GM12874 (cell line): Measurements from ENCODE around the gene RENBP.

Experiments
- TF ChIP-seq, protein P1 (sequence below): IDR thresholded peaks from 2 replicates; pipeline ENCODE4 v1.5.1; 2011; ENCODE audit warnings: low read depth, mild to moderate bottlenecking, control low read depth, low read length, moderate library complexity; ENCODE audit not compliant: insufficient read depth

Gene RENBP

DNA sequence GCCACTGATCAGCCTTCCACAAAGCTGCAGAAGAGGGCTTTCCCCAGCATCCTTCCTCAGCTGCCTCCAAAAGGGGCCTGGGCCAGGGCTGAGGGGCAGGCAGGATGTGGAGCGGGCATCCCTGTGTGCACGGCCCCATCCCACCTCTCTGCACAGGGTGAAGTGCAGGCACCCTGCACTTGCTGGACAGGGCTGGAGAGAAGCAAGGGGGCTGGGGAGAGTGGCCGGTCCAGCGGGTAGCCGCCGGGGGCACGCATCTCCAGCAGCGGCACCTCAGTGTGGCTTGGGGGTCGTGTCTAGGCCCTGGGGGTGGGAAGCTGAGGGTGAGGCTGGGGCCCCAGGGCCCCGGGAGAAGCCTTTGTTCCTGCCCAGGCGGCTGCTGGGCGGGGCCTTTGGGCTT lies 37.0 kb downstream of the RENBP start:
- TF ChIP-seq, protein P1, sequence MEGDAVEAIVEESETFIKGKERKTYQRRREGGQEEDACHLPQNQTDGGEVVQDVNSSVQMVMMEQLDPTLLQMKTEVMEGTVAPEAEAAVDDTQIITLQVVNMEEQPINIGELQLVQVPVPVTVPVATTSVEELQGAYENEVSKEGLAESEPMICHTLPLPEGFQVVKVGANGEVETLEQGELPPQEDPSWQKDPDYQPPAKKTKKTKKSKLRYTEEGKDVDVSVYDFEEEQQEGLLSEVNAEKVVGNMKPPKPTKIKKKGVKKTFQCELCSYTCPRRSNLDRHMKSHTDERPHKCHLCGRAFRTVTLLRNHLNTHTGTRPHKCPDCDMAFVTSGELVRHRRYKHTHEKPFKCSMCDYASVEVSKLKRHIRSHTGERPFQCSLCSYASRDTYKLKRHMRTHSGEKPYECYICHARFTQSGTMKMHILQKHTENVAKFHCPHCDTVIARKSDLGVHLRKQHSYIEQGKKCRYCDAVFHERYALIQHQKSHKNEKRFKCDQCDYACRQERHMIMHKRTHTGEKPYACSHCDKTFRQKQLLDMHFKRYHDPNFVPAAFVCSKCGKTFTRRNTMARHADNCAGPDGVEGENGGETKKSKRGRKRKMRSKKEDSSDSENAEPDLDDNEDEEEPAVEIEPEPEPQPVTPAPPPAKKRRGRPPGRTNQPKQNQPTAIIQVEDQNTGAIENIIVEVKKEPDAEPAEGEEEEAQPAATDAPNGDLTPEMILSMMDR, result no peak

DNA sequence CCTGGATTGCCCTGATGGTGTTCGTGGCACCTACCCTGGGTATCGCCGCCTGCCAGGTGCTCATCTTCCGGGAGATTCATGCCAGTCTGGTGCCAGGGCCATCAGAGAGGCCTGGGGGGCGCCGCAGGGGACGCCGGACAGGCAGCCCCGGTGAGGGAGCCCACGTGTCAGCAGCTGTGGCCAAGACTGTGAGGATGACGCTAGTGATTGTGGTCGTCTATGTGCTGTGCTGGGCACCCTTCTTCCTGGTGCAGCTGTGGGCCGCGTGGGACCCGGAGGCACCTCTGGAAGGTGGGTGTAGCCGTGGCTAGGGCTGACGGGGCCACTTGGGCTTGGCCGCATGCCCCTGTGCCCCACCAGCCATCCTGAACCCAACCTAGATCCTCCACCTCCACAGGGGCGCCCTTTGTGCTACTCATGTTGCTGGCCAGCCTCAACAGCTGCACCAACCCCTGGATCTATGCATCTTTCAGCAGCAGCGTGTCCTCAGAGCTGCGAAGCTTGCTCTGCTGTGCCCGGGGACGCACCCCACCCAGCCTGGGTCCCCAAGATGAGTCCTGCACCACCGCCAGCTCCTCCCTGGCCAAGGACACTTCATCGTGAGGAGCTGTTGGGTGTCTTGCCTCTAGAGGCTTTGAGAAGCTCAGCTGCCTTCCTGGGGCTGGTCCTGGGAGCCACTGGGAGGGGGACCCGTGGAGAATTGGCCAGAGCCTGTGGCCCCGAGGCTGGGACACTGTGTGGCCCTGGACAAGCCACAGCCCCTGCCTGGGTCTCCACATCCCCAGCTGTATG lies 38.1 kb downstream of the RENBP start:
- TF ChIP-seq, protein P1, result no peak

DNA sequence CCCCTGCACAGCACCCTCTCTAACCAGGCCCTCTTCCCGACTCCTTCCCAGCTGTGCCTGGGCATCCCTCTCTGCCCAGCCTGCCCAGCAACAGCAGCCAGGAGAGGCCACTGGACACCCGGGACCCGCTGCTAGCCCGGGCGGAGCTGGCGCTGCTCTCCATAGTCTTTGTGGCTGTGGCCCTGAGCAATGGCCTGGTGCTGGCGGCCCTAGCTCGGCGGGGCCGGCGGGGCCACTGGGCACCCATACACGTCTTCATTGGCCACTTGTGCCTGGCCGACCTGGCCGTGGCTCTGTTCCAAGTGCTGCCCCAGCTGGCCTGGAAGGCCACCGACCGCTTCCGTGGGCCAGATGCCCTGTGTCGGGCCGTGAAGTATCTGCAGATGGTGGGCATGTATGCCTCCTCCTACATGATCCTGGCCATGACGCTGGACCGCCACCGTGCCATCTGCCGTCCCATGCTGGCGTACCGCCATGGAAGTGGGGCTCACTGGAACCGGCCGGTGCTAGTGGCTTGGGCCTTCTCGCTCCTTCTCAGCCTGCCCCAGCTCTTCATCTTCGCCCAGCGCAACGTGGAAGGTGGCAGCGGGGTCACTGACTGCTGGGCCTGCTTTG lies 38.9 kb downstream of the RENBP start:
- TF ChIP-seq, protein P1, result no peak

DNA sequence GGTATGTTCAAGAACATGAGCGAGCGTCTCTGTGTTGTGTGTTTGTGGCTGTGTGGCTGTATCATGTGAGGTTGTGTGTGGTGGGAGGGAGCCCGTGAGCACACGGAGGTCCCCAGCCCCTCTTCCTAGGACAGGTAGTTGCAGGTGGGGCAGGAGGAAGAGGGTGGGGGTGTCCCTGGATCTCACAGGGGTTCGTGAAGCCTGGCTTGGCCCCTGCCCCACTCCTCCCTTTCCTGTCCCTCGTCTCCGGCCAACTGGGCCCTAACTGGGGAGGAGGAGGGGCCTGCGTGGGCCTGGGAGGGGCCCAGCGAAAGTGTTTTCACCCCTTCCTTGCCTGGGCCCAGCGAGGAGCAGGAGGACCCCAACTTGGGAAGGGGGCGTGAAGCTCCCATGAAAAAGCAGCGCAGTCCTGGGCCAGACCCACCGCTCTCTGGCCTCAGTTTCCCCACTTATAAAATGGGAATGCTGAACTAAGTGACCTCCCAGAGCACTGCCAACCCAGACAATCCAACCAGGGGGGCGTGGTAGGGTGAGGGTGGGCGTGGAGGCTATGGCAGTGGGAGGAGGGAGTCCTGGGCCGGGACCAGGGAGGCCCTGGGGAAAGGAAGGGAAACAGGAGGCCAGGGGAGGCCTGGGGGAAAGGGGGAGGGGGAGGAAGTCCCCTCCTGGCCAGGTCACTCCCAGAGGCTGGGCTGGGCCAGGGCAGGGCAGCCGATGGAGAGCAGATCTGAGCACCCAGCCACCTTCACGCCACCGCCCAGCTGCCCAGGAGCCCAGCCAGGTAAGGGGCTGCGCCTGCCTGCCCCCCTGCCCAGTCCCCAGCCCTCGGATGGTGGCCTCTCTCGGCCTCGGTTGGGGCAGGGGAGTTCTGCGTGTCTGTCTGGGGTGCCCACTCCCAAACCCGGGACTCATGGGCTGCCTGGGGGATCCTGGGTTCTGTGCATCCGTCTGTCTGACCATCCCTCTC lies 40.2 kb downstream of the RENBP start, which contains the start of gene AVPR2:
TSS of gene AVPR2 (plus strand) at position 683 of the 967 bp plus-strand sequence. CDS start 473 bp downstream, outside the sequence.
- TF ChIP-seq, protein P1, result no peak

DNA sequence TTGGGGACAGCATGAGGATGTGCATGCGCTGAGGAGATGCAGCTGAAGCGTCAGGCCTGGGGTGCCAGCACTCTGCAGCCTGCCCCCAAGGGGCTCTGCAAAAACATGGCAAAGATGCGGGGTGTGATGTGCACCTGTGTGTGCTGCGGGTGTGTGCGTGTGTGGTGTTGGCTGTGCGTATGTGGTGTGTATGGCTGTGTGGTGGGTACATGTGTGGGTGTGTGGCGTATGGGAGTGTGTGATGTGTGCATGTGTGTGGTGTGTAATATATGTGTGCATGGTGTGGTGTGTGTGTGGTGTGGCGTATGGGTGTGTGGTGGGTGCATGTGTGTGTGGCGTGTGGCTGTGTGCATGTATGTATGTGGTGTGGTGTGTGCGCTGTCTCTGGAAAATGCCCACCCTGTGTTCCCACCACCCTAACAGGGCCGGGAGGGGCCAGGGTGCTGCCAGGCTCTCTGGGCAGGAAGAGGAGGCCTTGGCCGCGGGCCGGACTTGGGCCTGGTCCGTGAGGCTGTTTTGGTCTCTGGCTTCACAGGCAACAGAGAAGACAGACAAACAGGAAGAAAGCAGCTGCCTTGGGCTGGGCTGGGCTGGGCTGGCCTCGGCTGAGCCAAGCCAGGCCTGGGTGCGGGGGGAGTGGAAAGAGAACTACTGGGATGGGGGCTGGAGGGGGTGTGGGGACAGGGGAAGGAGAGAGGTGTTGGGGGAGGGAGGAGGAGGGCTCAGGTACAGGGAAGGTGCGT lies 41.0 kb downstream of the RENBP start:
- TF ChIP-seq, protein P1, result no peak

DNA sequence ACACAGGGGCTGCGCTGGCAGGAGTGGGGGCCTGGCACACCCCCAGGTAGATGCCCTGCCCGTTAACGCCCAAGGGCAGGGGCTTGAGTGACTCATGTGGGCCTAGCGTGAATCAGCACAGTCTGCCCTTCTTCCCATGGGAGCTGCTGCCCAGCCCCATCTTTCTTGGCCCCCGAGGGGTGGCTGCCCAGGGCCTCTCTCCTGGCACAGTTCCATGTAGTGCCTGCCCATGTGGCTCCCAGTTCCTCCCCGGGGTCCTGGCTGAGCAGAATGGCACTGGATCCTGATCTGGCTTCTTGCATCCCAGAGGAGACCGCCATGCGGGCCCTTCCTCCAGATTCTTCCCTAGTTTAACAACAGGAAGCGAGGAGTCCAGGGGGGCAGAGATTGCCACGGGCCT lies 42.1 kb downstream of the RENBP start:
- TF ChIP-seq, protein P1, result no peak
